RWPE2 (cell line): Measurements from ENCODE around the gene CELA3B.

Experiments
- ATAC-seq: fragments of 200-7000 bp; cut with Tn5 transposase; 3 replicates; pipeline ENCODE4 v1.9.1; 2021; ENCODE audit warnings: low read depth
- DNase-seq: peaks from one replicate; pipeline ENCODE4 v3.0.0-alpha.2; 2020; ENCODE audit warnings: low spot score
- H3K27ac ChIP-seq: fragments of 450-650 bp; 2 replicates; pipeline ENCODE4 v1.5.1; 2017; ENCODE audit warnings: mild to moderate bottlenecking; ENCODE audit not compliant: poor library complexity, severe bottlenecking
- H3K27me3 ChIP-seq: fragments of 250-450 bp; sonication (Bioruptor Pico); 2 replicates; pipeline ENCODE4 v1.5.1; 2021; ENCODE audit warnings: mild to moderate bottlenecking, moderate library complexity; ENCODE audit not compliant: insufficient read depth, poor library complexity, severe bottlenecking
- H3K36me3 ChIP-seq: fragments of 250-450 bp; sonication (Bioruptor Pico); 2 replicates; pipeline ENCODE4 v1.5.1; 2020; ENCODE audit warnings: low read depth, mild to moderate bottlenecking, moderate library complexity
- H3K4me1 ChIP-seq: fragments of 250-450 bp; sonication (Bioruptor Pico); 2 replicates; pipeline ENCODE4 v1.5.1; 2021; ENCODE audit warnings: mild to moderate bottlenecking, moderate library complexity; ENCODE audit not compliant: insufficient read depth, poor library complexity, severe bottlenecking
- H3K4me3 ChIP-seq: fragments of 250-450 bp; sonication (Bioruptor Pico); 2 replicates; pipeline ENCODE4 v1.5.1; 2021; ENCODE audit warnings: mild to moderate bottlenecking, moderate library complexity; ENCODE audit not compliant: severe bottlenecking
- H3K9me3 ChIP-seq: fragments of 250-450 bp; sonication (Bioruptor Pico); 2 replicates; pipeline ENCODE4 v1.5.1; 2021; ENCODE audit warnings: mild to moderate bottlenecking, moderate library complexity; ENCODE audit not compliant: severe bottlenecking
- TF ChIP-seq, protein P1 (sequence below): fragments of 450-650 bp; IDR thresholded peaks from one replicate; pipeline ENCODE4 v1.5.1; 2017; ENCODE audit warnings: mild to moderate bottlenecking, moderate library complexity; ENCODE audit not compliant: poor library complexity, severe bottlenecking

CELA3B gene

DNA sequence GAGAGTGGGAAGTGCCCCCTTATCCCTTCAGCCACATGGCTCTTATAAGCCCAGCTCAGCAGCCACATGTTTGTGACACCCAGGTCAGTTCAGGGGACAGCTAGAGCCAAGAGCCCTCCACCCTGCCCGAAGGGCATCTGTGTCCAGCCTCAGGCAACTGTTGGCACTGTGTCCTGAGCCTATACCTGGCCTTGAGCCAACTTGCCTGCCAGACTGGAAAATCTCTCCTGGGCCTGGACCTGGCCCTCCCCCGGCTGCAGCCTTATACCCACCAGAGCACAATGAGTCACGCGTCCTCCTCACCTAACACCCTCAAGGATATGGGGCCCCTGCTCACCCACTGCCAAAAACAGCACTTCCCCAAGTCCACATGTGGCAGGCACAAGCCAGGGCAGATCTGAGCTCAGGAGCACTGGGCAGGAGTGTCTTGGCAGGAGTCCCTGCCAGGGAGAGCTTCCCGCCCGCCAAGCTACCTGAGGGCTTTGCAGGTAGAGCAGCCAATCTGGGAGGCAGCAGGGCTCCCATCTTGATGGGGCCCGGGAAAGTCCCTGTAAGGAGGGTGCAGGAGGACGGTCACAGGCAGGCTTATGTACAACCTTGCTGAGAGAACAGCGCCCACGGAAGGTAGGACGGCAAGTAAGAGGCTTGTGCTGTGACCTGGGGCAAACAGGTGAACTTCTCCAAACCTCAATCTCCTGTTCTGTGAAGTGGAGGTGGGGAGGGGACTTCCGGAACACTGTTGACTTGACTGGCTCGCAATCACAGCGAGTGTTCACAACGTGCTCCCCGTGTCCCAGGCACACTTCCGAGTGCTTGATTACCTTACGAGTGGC lies 19.9 kb upstream of the CELA3B start:
- peaks cover 23% of the 10 kb centered on the region for H3K4me1 ChIP-seq
- TF ChIP-seq, protein P1, sequence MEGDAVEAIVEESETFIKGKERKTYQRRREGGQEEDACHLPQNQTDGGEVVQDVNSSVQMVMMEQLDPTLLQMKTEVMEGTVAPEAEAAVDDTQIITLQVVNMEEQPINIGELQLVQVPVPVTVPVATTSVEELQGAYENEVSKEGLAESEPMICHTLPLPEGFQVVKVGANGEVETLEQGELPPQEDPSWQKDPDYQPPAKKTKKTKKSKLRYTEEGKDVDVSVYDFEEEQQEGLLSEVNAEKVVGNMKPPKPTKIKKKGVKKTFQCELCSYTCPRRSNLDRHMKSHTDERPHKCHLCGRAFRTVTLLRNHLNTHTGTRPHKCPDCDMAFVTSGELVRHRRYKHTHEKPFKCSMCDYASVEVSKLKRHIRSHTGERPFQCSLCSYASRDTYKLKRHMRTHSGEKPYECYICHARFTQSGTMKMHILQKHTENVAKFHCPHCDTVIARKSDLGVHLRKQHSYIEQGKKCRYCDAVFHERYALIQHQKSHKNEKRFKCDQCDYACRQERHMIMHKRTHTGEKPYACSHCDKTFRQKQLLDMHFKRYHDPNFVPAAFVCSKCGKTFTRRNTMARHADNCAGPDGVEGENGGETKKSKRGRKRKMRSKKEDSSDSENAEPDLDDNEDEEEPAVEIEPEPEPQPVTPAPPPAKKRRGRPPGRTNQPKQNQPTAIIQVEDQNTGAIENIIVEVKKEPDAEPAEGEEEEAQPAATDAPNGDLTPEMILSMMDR: peak; percentile 8
- H3K36me3 ChIP-seq: no peaks in the 10 kb centered on the region
- H3K4me3 ChIP-seq: no peak overlapping the region
- DNase-seq: peak; percentile 98
- H3K9me3 ChIP-seq: no peaks in the 10 kb centered on the region
- H3K27me3 ChIP-seq: no peaks in the 10 kb centered on the region
- H3K27ac ChIP-seq: peak overlapping the region; percentile 70
- ATAC-seq: peak; percentile 95

DNA sequence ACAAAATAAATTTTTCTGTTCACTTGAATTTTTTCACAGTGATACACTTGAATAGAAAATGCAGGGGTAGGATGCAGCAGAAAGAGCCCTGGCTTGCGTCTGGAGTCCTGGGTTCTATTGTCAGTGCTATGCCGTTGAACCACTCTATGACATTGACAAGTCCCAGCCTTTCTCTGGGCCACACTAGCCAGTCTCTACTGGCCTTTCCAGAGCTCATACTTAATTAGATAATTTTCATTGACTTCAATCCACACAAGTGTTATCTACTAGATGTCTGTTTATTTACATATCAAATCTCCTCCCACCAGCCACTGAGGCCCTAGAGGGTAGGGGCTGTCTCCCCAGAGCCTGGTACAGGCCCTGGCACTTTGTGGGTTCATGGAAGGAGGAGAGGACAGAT lies 15.5 kb upstream of the CELA3B start:
- no peaks in the 10 kb centered on the region for H3K9me3 ChIP-seq
- DNase-seq (no peak), ATAC-seq (no peak)
- H3K36me3 ChIP-seq: no peaks in the 10 kb centered on the region
- TF ChIP-seq, protein P1: no peak
- H3K4me1 ChIP-seq: peaks cover 22% of the 10 kb centered on the region
- H3K4me3 ChIP-seq: no peak overlapping the region
- no peak overlapping the region for H3K27ac ChIP-seq
- H3K27me3 ChIP-seq: no peaks in the 10 kb centered on the region

DNA sequence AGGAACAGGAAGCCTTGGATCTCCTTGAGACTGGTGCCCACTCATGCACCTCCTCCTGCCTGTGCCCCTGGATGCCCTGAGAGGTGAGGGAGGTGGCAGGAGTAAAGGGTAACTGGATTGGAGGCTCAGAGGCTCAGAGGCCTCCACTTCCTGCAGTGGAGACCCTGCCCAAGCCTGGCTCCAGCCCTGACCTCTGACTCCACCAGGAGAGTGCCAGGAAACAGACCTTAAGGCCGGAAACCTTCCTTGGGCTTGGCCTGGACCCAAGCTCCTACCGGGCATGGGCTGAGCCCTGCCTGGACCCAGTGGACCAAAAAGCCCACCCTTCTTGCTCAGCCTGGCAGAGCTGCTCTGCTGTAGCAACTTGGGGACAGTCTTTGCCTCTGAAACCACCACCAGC lies 15.0 kb upstream of the CELA3B start:
- TF ChIP-seq, protein P1: no peak
- Histone ChIP-seq H3K27ac (no peak overlapping the region), H3K27me3 (no peaks in the 10 kb centered on the region), H3K4me3 (no peak overlapping the region), H3K4me1 (peaks cover 22% of the 10 kb centered on the region), H3K36me3 (no peaks in the 10 kb centered on the region), H3K9me3 (no peaks in the 10 kb centered on the region)
- ATAC-seq (no peak), DNase-seq (no peak)

DNA sequence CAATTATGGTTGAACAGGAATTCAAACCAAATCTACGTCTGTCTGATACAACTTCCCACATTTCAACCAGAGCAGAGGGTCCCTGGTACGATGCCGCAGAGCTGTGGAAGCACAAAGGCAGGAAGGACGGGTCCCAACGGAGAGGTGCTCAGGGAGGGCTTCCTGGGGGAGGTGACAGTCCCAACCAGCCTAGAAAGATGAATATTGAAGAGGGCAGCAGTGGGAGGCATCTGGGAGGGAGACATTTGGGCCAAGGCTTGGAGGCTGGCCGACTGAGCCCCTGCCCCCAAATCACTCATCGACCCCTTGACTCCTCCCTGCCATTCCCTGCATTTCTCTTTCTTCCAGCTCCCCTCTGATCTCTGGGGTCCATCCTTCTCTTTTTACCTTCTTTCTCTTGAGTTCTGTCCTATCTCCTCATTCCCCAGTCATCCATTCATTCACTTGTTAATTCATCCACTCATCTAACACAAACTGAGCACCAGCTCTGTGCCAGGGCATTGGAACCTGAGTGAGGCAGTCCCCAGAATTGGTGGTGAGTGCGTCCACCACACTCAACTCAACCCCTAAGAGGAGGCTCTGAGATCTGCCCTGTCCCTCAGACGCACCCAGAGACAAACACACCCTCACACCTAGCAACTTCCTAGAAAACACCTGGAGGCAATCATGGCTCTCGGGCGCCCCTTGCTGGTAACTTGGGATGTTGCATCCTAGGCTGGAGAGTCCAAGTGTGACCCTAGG lies 13.2 kb upstream of the CELA3B start:
- Histone ChIP-seq H3K36me3 (no peaks in the 10 kb centered on the region), H3K27me3 (no peaks in the 10 kb centered on the region), H3K27ac (no peak overlapping the region), H3K4me3 (no peak overlapping the region), H3K4me1 (peaks cover 14% of the 10 kb centered on the region), H3K9me3 (no peaks in the 10 kb centered on the region)
- DNase-seq (no peak), ATAC-seq (peak; percentile 71)
- TF ChIP-seq, protein P1: peak; percentile 93
